GM18870 (cell line): Measurements from ENCODE around the gene HPD.

Experiments
- ATAC-seq: cut with Tn5 transposase; IDR thresholded peaks from one replicate; pipeline ENCODE4 v1.9.1; 2021; ENCODE audit warnings: moderate library complexity; ENCODE audit not compliant: unreplicated experiment

HPD gene

DNA sequence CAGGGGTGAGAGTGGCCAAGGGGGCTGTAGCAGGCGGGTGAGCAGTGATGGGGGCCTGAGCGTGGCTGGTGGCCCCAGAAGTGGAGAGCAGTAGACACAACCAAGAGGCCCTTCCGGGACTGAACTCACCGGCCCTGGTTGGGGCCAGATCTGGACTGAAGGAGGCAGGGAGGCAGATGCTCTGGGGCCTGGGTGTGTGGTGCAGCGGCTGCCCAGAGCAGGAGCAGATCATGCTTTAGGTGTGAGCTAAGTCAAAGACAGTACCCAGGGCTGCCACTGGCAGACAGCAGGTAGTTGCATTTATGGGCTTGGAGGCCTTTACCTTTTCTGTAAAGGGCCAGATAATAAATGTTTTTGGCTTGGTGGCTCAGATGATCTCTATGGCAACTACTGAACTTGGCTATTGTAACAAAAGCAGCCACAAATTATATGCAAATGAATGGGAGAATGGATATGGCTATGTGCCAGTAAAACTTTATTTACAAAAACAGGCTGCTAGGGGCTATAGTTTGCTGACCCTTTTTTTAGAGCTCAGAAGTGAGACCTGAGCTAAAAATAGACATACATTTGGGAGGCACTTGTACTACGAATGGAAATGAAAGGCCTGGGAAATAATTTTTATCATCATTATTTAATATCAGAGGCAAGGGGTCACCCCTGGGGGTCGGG is 29.3 kb downstream of the HPD start:
- ATAC-seq: no peak

DNA sequence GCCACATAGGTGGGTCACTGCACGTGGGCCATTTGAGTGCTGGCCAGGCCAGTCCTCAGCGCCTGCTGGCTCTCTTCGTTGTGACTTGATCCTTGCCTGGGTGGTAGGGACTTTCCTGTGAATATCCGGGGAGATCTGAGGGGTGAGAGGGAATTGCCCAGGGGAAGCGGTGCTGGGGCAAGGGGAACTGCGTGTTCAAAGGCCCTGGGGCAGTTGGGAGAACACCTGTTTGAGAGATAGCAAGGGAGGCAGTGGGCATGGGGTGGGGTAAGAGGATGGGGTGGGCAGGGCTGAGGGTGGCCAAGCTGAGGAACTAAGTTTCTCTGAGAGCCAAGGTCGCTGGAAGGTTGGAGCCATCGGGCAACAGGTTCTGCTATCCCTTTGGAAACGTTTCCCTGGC is 29.8 kb downstream of the HPD start:
- no peak for ATAC-seq

- no peak for ATAC-seq
These were observed 30.4 kb downstream of the HPD start for GRCh38 chr12:121828306-121828705.

- no peak for ATAC-seq
These were observed 31.1 kb downstream of the HPD start for GRCh38 chr12:121827351-121828099.

DNA sequence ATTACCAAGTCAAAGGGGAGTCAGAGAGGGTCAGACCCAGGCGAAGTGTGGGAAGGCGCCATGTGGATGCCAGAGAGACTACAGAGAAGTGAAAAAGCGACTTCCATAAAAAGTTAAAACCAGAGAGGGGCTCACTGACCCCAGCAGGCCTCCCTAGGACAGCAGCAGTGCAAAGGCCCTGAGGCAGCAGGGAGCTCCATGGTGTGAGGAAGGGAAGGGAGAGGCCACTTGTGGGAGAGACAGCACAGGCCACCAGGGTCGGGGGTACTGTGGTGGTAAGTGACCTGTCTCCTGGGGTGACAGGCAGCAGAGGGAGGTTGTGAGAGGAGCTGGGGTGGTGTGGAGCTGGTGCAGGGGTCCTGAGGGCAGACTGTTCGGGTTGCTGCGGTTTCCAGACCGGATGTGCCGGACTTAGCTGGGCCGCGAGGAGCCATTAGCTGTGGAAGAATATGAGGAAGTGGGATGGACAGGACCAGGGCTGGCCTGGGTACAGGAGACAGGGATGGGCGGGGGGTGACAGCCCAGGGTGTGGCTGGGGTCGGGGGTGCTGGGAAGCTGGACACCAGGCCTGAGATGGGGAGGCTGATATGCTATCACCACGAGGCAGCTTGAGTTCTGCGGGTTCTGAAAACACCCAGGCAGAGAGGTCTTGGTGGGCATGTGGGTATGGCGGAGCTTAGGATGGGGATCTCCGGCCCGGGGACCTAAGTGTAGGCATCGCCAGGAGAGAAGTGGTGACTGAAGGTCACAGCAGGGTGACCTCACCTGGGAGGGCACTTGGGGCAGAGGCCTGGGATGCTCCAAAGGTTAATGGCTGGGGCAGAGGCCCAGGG is 32.1 kb downstream of the HPD start:
- no peak for ATAC-seq

DNA sequence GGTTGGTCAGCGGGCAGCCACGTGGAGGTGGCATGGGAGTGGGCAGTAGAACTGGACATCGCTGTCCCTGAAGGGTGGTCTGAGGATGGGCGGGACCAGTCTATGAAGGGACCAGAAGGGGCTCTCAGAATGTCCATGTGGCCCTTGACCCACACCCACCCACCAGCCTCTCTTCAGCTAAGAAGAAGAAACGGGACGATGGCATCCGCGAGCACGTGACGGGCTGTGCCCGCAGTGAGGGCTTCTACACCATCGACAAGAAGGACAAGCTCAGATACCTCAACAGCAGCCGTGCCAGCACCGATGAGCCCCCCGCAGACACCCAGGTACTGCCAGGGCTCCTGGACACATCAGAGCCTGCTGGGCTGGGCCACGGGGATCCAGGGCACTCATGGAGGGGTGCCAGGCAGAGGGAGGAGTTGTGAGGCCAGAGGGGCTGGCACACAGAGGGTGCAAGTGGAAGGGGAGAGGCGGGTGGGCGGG is 33.6 kb downstream of the HPD start:
- no peak for ATAC-seq

DNA sequence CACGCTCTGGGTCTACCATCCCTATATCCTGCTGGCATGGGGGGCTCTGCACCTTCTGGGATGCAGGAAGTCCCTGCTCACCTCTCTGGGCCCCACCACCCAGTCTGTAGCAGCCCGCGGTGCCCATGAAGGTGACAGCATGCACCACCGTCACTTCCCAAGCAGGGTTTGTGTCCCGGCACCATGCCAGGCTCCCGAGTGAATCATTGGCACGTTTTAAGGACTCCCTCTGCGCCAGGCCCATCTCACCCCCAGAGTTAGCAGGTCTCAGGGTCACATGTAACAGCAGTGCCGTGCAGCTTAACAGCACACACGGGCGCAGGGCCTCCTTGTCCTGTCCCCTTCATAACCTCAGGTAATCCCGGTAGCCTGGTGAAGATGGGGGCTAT is 34.9 kb downstream of the HPD start:
- no peak for ATAC-seq

DNA sequence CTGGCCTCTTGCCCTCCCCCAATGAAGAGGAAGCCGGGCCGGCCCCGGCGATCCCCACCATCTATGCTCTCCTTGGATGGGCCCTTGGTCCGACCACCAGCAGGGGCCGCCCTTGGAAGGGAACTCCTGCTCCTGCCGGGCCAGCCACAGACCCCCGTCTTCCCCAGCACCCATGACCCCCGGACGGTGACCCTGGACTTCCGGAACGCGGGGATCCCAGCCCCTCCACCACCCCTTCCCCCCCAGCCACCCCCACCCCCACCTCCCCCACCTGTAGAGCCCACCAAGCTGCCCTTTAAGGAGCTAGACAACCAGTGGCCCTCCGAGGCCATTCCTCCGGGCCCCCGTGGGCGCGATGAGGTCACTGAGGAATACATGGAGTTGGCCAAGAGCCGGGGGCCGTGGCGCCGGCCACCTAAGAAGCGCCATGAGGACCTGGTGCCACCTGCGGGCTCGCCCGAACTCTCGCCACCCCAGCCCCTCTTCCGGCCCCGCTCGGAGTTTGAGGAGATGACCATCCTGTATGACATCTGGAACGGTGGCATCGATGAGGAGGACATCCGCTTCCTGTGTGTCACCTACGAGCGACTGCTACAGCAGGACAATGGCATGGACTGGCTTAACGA is 35.4 kb downstream of the HPD start:
- no peak for ATAC-seq

GRCh38 chr12:121822393-121823100 is 36.1 kb downstream of the HPD start:
- ATAC-seq: no peak

DNA sequence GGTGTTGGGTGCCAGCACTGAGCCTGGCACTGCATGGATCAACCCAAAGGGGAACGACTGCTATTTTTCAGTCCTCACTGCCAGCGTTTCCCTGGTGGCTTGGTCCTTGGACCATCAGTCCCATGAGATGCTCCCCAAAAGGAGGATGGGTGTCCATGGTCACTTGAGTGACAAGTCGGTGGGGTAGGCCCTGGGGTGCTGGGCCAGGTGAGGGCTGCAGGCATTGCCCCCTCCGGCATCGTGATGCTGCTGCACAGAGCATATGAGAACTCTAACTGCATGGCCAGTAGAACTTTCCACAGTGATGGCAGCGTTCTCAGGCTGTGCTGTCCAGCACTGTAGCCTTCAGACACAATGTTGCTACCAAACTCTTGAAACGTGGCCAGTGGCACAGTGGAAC is 38.6 kb downstream of the HPD start:
- no peak for ATAC-seq

DNA sequence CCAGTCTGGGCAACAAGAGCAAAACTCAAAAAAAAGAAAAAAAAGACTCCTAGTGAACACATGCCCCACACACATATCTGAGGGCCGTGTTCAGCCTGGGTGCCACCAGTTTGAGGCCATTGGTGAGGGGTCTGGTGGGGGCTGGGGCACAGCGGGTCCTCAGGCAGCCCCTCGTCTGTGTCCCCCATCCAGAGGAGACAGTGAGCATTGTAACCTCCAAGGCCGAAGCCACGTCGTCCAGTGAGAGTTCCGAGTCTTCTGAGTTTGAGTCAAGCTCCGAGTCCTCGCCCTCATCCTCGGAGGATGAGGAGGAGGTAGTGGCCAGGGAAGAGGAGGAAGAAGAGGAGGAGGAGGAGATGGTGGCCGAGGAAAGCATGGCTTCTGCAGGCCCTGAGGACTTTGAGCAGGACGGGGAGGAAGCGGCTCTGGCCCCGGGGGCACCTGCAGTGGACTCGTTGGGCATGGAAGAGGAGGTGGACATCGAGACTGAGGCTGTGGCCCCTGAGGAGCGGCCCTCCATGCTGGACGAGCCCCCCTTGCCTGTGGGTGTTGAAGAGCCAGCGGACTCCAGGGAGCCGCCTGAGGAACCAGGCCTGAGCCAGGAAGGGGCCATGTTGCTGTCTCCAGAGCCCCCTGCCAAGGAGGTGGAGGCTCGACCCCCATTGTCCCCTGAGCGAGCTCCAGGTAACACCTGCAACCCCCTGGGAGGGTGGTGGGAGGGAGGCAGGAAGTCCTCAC is 39.3 kb downstream of the HPD start:
- no peak for ATAC-seq

- no peak for ATAC-seq
These were observed 41.0 kb downstream of the HPD start for GRCh38 chr12:121817648-121818043.

DNA sequence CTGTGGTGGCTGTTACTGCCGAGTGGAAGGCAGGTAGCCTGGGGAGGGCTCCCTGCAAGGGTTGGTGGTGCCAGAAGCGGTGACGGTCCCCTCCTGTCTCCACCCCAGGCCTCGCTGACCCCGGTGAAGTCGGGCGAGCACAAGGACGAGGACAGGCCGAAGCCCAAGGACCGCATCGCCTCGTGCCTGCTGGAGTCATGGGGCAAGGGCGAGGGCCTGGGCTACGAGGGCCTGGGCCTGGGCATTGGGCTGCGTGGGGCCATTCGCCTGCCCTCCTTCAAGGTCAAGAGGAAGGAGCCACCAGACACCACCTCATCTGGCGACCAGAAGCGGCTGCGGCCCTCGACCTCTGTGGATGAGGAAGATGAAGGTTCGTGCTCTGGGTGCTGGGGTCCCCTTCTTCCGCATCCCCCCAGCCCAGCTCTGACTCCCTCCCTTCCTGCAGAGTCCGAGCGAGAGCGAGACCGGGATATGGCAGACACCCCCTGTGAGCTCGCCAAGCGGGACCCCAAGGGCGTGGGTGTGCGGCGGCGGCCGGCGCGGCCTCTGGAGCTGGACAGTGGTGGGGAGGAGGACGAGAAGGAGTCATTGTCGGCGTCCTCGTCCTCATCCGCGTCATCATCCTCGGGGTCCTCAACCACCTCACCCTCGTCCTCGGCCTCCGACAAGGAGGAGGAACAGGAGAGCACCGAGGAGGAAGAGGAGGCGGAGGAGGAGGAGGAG is 41.6 kb downstream of the HPD start:
- no peak for ATAC-seq

DNA sequence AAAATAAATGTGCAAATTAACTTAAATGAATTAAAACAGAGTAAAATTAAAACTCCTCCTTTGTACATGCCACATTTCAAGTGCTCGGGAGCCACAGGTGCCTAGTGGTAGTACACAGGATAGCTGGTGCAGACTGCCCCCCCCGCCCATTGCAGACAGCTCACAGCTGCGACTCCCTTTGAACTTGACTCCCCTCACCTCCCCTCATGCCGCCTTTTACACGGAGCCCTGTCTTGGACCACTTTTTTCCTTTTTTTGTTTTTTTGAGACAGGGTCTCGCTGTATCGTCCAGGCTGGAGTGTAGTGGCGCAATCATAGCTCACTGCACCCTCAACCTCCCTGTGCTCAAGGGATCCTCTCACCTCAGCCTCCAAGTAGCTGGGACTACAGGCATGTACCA is 43.4 kb downstream of the HPD start:
- no peak for ATAC-seq

DNA sequence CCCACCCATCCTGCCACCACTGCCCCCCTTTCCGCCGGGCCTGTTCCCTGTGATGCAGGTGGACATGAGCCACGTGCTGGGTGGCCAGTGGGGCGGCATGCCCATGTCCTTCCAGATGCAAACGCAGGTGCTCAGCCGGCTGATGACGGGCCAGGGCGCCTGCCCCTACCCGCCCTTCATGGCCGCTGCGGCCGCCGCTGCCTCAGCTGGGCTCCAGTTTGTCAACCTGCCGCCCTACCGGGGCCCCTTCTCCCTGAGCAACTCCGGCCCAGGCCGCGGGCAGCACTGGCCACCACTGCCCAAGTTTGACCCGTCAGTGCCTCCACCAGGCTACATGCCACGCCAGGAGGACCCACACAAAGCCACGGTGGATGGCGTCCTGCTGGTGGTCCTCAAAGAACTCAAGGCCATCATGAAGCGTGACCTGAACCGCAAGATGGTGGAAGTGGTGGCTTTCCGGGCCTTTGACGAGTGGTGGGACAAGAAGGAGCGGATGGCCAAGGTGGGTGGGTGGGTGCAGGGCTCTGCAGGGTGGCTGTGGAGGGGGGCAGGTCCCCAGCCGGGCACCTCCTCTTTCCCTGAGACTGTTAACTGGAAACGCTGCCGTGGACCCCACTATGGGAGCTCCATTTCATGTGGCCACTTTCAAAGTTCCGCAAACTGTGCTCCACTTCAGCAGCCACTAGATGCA is 44.1 kb downstream of the HPD start:
- no peak for ATAC-seq

GRCh38 chr12:121813951-121814350 is 44.7 kb downstream of the HPD start:
- no peak for ATAC-seq

DNA sequence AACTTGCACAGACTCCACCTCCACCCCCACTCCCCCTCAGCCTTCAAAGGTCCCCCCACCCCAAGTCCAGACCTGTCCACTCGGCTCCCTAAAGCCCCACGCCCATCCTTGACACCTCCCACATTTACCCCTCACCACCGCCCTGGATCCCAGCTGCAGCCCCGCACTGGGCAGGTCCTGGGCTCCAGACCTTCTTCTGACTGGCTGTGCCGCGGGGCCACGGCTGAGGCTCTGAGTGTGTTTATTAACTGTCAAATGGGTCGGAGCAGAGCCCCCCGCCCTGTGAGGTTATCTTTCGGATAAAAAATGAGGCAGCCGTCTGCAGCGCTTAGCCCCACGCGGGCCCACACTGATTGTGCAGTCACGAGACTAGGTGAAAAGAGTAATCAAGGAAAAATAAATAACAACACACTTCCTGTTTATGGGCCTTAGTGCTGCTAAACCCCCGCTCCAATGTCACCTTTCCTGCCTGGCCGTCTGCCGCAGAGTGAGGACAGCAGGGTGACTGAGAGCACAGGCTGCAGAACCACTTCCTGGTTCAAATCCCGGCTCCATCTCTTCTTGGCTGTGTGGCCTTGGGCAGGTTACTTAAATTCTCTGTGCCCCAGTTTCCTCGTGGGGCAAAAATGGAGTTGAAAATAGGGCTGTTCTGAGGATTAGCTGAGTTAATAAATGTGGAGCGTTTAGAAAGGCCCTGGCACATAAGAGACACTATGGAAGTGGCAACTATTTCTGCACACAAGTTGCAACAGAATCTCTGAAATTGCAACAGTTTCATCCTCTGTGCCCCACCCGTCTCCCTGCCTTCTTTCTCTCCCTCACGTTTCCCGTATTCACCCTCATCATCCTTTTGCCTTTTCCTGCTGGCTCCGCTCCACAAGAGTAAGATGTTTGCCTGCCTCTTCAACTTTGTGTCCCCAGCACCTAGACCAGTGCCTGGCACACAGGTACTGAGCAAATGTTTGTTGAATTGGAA is 45.5 kb downstream of the HPD start:
- ATAC-seq: no peak
